Neutrophil (primary cell): ENCODE measurements around the gene SPSB1.

ENCODE experiments used
- H3K27ac ChIP-seq: fragments of 200-600 bp; sonication (generic); 2 replicates; pipeline ENCODE4 v1.5.1; 2016; ENCODE audit warnings: mild to moderate bottlenecking, moderate library complexity
- H3K27me3 ChIP-seq: fragments of 200-600 bp; sonication (generic); 2 replicates; pipeline ENCODE4 v1.6.0; 2016; ENCODE audit warnings: mild to moderate bottlenecking
- H3K36me3 ChIP-seq: fragments of 200-600 bp; sonication (generic); 2 replicates; pipeline ENCODE4 v1.5.1; 2017
- H3K4me1 ChIP-seq, 2 experiments: fragments of 200-600 bp in 1 of 2; sonication (generic) in 1 of 2; 1 replicate in 1 of 2; 2 replicates in 1 of 2; pipeline versions ENCODE4 v1.5.1 to v1.6.1; 2013 to 2016; ENCODE audit warnings: low read depth in 1 of 2, low read length in 1 of 2, mild to moderate bottlenecking in 1 of 2, moderate library complexity in 1 of 2; ENCODE audit not compliant: control insufficient read depth in 1 of 2, insufficient read depth in 1 of 2
- H3K4me3 ChIP-seq, 2 experiments: fragments of 200-600 bp in 1 of 2; sonication (generic) in 1 of 2; 1 replicate in 1 of 2; 2 replicates in 1 of 2; pipeline ENCODE4 v1.5.1; 2013 to 2016; ENCODE audit warnings: low read depth in 1 of 2, low read length in 1 of 2, mild to moderate bottlenecking in 1 of 2, moderate library complexity in 1 of 2
- H3K9me3 ChIP-seq: fragments of 200-600 bp; sonication (generic); 2 replicates; pipeline ENCODE4 v1.5.1; 2016
- TF ChIP-seq, protein P1 (sequence below): fragments of 200-600 bp; sonication (generic); IDR thresholded peaks from 2 replicates; pipeline ENCODE4 v1.5.1; 2016; ENCODE audit warnings: antibody characterized with exemption

Gene SPSB1

DNA sequence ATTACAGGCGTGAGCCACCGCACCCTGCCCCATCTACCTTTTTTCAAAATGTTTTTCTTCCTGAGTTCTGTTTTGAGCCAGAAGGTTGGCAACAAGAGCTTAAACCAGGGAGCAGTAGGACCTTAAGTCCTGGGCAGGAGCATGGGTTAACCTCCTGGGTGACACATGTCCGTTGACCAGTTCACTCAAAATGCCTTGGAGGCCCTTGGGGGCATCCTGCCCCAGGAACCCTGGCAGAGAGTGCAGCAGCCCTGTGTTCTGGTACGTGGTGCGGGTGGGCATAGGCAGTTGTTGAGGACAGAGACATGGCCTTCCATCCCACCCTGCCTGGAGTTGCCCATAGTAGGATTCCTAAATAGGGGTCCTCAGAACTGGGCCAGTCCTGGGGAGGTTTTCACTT lies 46.5 kb upstream of the SPSB1 start:
- Histone ChIP-seq H3K27ac (peak overlapping the region; percentile 15), H3K4me3 (no peak overlapping the region), H3K4me1 (peaks cover 68 to 72% of the 10 kb centered on the region in 2 experiments), H3K36me3 (peaks cover 40% of the 10 kb centered on the region), H3K9me3 (no peaks in the 10 kb centered on the region), H3K27me3 (no peaks in the 10 kb centered on the region)
- TF ChIP-seq, protein P1, sequence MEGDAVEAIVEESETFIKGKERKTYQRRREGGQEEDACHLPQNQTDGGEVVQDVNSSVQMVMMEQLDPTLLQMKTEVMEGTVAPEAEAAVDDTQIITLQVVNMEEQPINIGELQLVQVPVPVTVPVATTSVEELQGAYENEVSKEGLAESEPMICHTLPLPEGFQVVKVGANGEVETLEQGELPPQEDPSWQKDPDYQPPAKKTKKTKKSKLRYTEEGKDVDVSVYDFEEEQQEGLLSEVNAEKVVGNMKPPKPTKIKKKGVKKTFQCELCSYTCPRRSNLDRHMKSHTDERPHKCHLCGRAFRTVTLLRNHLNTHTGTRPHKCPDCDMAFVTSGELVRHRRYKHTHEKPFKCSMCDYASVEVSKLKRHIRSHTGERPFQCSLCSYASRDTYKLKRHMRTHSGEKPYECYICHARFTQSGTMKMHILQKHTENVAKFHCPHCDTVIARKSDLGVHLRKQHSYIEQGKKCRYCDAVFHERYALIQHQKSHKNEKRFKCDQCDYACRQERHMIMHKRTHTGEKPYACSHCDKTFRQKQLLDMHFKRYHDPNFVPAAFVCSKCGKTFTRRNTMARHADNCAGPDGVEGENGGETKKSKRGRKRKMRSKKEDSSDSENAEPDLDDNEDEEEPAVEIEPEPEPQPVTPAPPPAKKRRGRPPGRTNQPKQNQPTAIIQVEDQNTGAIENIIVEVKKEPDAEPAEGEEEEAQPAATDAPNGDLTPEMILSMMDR, result no peak

DNA sequence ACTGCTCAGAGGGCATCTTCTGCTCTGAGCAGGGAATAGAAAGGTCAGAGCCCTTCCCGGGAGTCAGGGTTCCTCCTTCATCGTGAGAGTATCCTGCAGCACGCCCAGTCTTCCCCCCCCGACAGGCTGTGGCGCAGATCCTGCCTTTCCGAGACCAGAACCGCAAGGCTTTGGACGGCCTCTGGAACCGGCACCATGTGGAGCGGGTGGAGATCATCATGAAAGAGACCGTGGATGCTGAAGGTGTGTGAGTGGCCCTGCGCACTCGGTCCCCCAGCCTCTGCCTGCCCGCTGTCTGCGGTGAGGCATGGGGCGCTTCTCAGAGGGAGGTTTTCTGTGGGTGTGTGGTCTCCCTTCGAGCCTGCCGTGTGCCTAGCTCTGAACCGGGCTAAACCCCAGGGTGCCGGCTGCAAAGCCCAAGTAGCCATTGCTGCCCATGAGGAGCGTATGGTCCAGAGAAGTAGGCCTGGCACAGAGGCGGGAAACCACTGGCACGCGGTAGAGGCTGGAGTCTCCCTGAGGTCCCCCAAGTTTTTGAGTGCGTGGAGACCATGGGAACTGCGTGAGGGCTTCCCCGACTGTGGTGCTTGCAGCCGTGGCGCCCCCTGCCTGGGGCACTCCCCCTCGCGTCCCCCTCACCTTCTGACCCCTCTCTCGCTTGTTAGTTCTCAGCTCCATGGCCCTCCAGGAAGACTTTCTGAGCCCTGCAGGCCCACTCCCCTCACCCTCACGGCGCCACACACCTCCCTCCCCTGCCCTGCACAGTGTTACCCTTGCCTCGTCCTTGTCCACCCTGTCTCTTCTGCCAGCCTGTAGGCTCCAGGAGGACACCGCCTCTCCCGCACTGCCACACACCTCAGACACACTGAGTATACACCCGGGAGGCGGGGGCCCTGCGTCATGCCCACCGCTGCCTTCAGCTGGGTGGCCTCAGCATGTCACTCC lies 45.6 kb upstream of the SPSB1 start:
- no peak overlapping the region for H3K27ac ChIP-seq
- H3K4me3 ChIP-seq, result no peak overlapping the region
- no peaks in the 10 kb centered on the region for H3K27me3 ChIP-seq
- no peaks in the 10 kb centered on the region for H3K9me3 ChIP-seq
- H3K4me1 ChIP-seq, result peaks cover 59 to 63% of the 10 kb centered on the region in 2 experiments
- H3K36me3 ChIP-seq, result peaks cover 47% of the 10 kb centered on the region
- TF ChIP-seq, protein P1, result no peak

DNA sequence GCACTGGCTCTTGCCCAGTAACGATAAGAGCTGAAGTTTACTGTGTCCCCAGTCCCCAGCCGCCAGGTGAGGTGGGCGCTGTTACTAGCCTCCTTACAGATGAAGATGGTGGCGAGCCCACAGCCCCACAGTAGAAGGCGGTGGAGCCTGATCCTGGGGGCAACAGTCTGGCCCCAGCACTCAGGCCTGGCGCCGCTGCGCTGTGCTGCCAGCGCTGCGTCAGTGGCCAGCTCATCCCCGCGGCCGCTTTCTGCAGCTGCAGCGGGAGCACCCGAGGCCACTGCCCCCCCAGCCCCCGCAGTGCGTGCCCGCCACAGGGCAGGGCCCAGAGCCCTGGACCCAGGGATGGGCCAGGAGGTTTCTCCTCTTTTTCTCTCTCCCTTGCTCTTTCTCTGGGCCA lies 44.8 kb upstream of the SPSB1 start:
- TF ChIP-seq, protein P1, result no peak
- no peaks in the 10 kb centered on the region for H3K27me3 ChIP-seq
- no peak overlapping the region for H3K27ac ChIP-seq
- peaks cover 51% of the 10 kb centered on the region for H3K36me3 ChIP-seq
- H3K4me3 ChIP-seq, result no peak overlapping the region
- H3K4me1 ChIP-seq, result peaks cover 51 to 55% of the 10 kb centered on the region in 2 experiments
- no peaks in the 10 kb centered on the region for H3K9me3 ChIP-seq

DNA sequence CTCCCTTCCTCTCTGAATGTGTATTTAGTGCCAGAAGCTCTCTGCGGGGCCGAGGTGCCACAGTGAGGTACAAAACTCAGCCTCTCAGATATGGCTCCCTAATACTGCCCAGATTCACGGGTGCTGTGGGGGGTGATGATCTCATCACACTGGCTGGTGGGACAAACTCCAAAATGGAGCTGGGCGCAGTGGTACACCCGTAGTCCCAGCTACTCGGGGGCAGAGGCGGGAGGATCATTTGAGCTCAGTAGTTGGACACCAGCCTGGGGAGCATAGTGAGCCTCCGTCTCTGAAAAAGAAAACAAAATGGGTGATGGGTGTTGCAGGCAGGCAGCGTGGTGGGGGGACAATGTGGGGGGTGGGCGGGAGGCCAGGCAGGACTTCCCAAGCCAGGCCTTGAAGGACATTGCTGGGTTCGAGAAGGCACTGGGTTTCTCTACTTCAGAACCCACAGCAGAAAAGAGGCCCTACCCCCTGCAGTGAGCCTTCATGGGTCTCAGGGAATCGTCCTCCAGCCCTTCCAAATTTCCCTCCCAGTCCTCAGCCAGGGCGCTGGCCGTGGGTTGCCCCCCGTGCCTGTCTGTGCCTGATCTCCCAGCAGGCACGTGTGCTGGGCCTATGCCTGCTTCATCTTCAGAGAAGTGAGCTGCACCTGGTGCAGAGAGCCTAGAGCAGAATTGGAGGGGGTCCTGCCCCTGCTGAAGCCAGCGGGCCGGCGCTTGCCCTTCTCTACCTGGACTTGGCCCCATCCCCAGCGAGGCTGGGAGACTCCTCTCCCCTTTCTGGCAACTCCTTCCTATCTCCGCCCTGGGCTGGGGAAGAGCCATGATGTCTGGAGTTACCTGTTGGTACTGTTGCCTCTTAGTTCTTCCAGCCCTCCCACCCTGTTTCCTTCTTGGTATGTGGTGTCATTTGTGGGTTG lies 44.1 kb upstream of the SPSB1 start:
- H3K27ac ChIP-seq, result peak overlapping the region; percentile 45
- TF ChIP-seq, protein P1, result no peak
- no peaks in the 10 kb centered on the region for H3K9me3 ChIP-seq
- no peak overlapping the region for H3K4me3 ChIP-seq
- no peaks in the 10 kb centered on the region for H3K27me3 ChIP-seq
- H3K36me3 ChIP-seq, result peaks cover 54% of the 10 kb centered on the region
- H3K4me1 ChIP-seq, result peaks cover 44 to 48% of the 10 kb centered on the region in 2 experiments

DNA sequence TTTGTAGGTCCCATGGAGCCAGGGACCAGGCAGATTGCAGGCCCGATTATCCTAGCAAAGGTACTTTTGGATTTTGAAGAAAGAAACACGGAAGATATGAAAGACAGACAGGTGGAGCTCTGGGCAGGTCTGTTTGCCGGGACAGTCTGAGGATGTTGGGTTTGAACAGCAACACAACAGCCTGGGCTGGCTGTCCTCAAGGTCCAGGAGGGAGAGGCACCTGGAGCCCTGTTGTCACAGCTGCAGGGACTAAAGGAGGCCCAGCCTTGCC lies 43.5 kb upstream of the SPSB1 start:
- Histone ChIP-seq H3K27ac (peak overlapping the region; percentile 45), H3K27me3 (no peaks in the 10 kb centered on the region), H3K36me3 (peaks cover 54% of the 10 kb centered on the region), H3K9me3 (no peaks in the 10 kb centered on the region), H3K4me1 (peaks cover 38 to 42% of the 10 kb centered on the region in 2 experiments), H3K4me3 (no peak overlapping the region)
- TF ChIP-seq, protein P1, result no peak
